GM19099 (cell line): Measurements from ENCODE around the gene PSMA1.

Experiments
- POLR2A ChIP-seq: IDR thresholded peaks from 3 replicates; pipeline ENCODE4 v1.6.1; 2011; ENCODE audit warnings: low read depth; ENCODE audit not compliant: insufficient read length; ENCODE audit errors: extremely low read depth

Gene PSMA1

DNA sequence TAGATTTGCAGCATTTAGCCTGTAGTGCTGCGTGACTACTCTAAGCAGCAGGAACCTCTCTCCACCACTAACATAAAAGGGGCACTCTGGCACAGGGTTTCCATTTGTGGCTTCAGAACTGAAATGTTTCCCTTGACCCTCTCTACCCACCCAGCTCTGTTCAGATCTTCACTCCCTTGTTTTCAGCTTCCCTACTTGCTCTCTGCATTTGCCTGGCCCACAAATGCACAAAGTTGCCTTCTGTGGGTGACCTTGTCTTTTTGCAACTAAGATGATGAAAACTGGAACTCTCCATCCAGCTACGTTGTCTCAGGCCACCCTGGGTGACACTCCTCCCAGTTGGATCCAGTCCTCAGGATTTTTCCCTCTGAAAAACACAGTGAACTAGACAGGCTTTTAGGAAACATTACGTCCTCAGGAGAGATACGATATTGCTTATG, 19.8 kb upstream of the PSMA1 start:
- no peak for TF ChIP-seq POLR2A

DNA sequence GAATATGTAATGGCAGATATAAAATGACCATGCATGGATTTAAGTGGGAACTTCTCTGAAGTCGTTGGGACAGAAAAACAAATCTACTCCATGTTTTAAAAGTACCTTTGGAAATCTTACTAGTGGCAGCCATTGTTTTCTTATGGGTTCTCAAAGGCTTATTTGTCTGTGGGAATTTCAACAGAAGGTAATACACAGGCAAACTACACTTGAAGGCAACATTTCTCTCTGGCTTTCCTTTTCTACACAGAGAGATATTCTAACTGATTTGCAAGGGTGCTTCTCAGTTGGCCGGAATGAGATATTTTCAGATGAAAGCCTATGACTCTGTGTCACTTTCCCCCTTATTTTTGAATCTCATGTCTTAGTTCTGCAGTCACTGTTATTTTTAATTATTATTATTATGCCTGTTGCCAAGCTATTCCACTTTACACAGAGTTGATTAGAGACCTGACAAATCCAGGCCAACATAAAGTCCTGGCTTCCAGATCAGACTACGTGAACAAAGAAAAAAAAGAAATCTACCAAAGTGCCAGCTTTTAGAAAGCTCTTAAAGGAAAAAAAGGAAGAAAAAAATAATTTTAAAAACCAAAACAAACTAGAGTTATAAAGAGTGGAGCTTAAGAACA, 18.9 kb upstream of the PSMA1 start:
- TF ChIP-seq POLR2A = no peak

- no peak for TF ChIP-seq POLR2A
Measured at GRCh38 chr11:14538271-14538925, 18.2 kb upstream of the PSMA1 start.

GRCh38 chr11:14537134-14537599, 17.0 kb upstream of the PSMA1 start:
- no peak for TF ChIP-seq POLR2A

DNA sequence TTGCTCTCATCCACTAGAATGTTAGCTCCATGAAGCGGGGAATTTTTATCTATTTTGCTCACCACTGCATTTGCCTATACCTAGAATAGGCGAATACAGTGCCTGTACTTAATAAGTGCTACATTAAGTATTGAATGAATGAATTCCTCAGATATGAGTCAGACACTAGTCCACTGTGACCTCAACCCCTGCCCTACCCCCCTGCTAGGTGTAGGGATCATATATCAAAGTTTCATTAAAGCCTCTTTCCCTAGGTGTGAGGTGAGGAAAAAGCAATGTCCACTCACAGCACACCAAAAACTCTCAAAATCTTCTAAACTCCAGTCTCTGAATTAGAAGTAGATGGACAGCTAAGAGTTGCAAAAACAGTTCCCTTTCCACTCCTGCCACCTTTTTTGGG, 9.8 kb upstream of the PSMA1 start:
- TF ChIP-seq POLR2A = no peak

- TF ChIP-seq POLR2A = no peak
Measured at GRCh38 chr11:14529321-14529720, 9.1 kb upstream of the PSMA1 start.

DNA sequence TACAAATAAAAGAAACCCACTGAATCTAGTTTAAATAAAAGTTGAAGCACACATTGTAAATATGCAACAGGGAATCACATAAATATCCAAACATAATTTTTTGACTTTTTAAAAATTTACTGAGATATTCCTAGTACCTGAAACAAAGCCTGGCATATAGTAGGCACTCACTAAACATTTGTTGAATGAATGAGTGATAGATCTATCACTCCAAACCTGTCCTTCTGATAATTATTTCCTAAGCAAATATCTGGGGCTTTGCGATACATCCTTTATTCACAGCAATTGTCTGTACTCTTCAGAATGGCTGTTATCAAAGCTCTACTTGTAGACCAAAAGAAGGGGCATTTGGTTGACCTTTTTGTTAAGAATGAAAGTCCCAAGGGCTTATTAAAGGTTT, 2.6 kb upstream of the PSMA1 start:
- TF ChIP-seq POLR2A = no peak

DNA sequence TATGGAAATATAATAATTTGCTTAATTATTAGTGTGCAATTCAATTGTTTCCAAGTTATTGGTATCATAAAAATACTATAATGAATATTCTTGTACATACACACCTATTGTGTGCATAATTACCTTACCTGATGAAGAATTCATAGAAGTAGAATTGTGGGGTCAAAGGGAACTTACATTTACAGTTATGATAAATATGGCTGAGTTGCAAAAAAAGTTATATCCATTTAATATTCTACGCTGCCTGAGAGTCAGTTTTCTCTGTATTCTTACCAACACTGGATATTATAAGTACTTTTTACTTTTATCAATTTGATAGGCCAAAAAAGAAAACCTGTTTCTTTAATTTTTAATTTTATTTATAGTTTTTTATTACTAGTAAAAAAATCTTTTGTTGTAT, 2.1 kb upstream of the PSMA1 start:
- TF ChIP-seq POLR2A = no peak

GRCh38 chr11:14520747-14521151, 563 bp upstream of the PSMA1 start:
- TF ChIP-seq POLR2A = no peak

DNA sequence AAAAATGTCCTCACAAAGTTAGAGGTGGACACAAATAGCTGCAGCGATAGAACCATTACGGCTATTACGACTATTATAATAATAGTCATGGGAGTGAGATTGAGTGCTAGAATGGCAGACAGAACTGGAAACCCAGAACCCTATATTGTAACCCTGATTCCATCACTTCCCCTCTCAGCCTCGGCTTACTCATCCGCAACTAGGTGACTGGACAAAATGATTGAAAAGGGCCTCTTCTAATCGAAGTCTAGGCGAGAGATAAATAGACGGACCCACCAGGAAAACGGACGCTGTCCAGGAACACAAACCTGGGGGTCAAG, 629 bp downstream of the PSMA1 start:
- no peak for TF ChIP-seq POLR2A

- TF ChIP-seq POLR2A = no peak
Measured at GRCh38 chr11:14518820-14519219, 1.4 kb downstream of the PSMA1 start.

DNA sequence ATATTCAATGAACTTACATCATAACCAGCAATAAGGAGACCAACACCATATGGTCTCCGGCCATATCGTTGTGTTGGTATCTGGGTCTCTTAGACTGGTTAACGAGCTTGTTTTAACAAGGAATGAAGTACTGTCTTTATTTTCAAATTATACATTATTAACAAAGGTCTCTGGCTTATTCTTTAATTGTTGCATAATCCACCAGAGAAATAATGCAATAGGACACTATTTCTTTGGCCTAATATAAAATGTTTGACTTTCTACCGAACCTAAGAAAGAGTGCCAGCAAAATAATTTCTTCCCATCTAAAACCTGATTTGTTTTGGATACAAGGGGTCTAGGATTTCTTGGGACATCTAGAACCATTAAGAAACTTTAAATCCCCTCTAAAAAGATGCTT, 6.4 kb downstream of the PSMA1 start:
- TF ChIP-seq POLR2A = no peak

DNA sequence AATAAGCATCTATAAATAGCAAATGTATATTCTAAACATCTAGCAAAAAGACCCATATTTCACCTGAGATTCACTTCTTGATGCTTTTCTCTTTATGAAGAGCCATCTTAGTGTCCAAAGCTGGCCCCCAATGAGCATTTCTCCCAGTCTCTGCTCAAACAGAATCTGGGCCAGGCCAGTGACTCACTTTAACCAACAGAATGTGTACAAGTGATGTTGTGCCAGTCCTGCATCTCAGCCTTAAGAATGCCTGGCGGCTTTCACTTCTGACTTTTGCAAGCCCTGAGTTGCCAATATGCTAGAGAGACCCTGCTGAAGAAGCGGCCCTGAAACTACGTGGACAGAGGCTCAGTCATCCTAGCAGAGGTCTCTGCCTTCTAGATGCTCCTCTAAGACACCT, 13.7 kb downstream of the PSMA1 start:
- TF ChIP-seq POLR2A = no peak

DNA sequence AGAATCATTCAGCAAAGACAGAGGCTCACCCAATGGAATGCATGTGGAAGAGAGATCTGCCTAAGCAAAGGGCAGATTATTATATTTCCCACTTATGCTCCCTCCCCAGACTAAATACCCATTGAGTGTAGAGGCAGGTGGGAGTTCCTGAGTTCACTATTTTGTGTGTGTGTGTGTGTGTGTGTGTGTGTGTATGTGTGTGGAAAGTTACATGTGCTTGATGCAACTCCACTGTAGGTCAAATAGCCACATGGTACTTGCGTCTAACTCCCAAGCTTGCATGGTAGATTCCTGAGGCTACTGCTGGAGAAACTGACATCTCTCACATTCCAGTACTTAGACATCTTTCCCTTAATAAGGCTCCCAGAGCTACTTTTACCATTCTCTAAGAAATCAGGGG, 17.2 kb downstream of the PSMA1 start:
- no peak for TF ChIP-seq POLR2A

- no peak for TF ChIP-seq POLR2A
Measured at GRCh38 chr11:14502039-14502438, 18.1 kb downstream of the PSMA1 start.

GRCh38 chr11:14500181-14500651, 20.0 kb downstream of the PSMA1 start:
- TF ChIP-seq POLR2A = no peak
